Natural killer cell (primary cell): ENCODE data around the gene CENATAC. TPM values are rescaled to one million over a fixed set of nuclear protein-coding genes. Genes with fewer than 3 reads are reported as not detected.

Source experiments
- ATAC-seq, 3 donors: fragments of 150-1000 bp in 2 of 3; fragments of 200-7000 bp in 1 of 3; cut with Tn5 transposase; 1 replicate in 1 of 3; 2 replicates in 2 of 3; pipeline ENCODE4 v1.10.0; 2021; ENCODE audit warnings: mild to moderate bottlenecking in 2 of 3, moderate library complexity in 2 of 3
- DNase-seq, 2 donors: peaks; one replicate each; pipeline versions ENCODE4 v3.0.0 to v3.0.0-alpha.2; 2013 to 2021; ENCODE audit warnings: mixed read lengths in 1 of 2
- H3K27ac ChIP-seq: one replicate; pipeline ENCODE4 v1.5.1; 2013; ENCODE audit warnings: mild to moderate bottlenecking, low read length
- H3K27me3 ChIP-seq: one replicate; pipeline ENCODE4 v1.6.1; 2013; ENCODE audit warnings: low read length; ENCODE audit not compliant: control insufficient read depth, insufficient read depth
- H3K36me3 ChIP-seq: one replicate; pipeline ENCODE4 v1.6.1; 2013; ENCODE audit warnings: low read length; ENCODE audit not compliant: control insufficient read depth, insufficient read depth
- H3K4me1 ChIP-seq: one replicate; pipeline ENCODE4 v1.6.1; 2013; ENCODE audit warnings: low read length; ENCODE audit not compliant: control insufficient read depth, insufficient read depth
- H3K4me3 ChIP-seq: one replicate; pipeline ENCODE4 v1.5.1; 2013; ENCODE audit warnings: low read length
- H3K9me3 ChIP-seq: one replicate; pipeline ENCODE4 v1.6.1; 2013; ENCODE audit warnings: low read length; ENCODE audit not compliant: control insufficient read depth, insufficient read depth
- H3K27ac Mint-ChIP-seq, 2 donors: one replicate each; pipeline ENCODE4 v1.8.0; 2022; ENCODE audit warnings: mild to moderate bottlenecking in 2 of 2, mixed read lengths in 2 of 2, moderate library complexity in 1 of 2
- H3K27me3 Mint-ChIP-seq, 2 donors: one replicate each; pipeline ENCODE4 v1.8.0; 2022; ENCODE audit warnings: low read depth in 2 of 2, mixed read lengths in 2 of 2
- H3K36me3 Mint-ChIP-seq: one replicate; pipeline ENCODE4 v1.8.0; 2022; ENCODE audit warnings: mixed read lengths
- H3K4me1 Mint-ChIP-seq, 2 donors: one replicate each; pipeline ENCODE4 v1.8.0; 2022; ENCODE audit warnings: mixed read lengths in 2 of 2
- H3K4me3 Mint-ChIP-seq: one replicate; pipeline ENCODE4 v1.8.0; 2022; ENCODE audit warnings: mild to moderate bottlenecking, moderate library complexity, mixed read lengths
- H3K9me3 Mint-ChIP-seq, 2 donors: one replicate each; pipeline ENCODE4 v1.8.0; 2022; ENCODE audit warnings: mixed read lengths in 2 of 2
- CTCF ChIP-seq: fragments of 200-600 bp; IDR thresholded peaks from one replicate; pipeline ENCODE4 v1.8.0; 2022; ENCODE audit warnings: antibody characterized with exemption
- WGBS: methylation state at CpG from one replicate; pipeline ENCODE4 v1.1.7; 2013; ENCODE audit warnings: missing lambda C conversion rate; ENCODE audit not compliant: insufficient coverage; 5-methylcytosine and 5-hydroxymethylcytosine counted together
- intact Hi-C: fragments of 100-400 bp; cut with micrococcal nuclease; formaldehyde crosslinking; loops from one replicate; pipeline ENCODE4 v1.14.2; 2022
- total RNA-seq, 4 donors: library from RNA; stranded (reverse); fragments of 120-200 nt in 1 of 4; gene quantifications; one replicate each; pipeline versions ENCODE4 v1.2.3 to v1.2.4, GENCODE V29; 2013 to 2022

The CENATAC gene
- total RNA-seq, 3 donors from 2014 or later (not counting 1 experiment from before 2014, with no cell fraction given), result 121 to 143 (median 122) TPM

DNA sequence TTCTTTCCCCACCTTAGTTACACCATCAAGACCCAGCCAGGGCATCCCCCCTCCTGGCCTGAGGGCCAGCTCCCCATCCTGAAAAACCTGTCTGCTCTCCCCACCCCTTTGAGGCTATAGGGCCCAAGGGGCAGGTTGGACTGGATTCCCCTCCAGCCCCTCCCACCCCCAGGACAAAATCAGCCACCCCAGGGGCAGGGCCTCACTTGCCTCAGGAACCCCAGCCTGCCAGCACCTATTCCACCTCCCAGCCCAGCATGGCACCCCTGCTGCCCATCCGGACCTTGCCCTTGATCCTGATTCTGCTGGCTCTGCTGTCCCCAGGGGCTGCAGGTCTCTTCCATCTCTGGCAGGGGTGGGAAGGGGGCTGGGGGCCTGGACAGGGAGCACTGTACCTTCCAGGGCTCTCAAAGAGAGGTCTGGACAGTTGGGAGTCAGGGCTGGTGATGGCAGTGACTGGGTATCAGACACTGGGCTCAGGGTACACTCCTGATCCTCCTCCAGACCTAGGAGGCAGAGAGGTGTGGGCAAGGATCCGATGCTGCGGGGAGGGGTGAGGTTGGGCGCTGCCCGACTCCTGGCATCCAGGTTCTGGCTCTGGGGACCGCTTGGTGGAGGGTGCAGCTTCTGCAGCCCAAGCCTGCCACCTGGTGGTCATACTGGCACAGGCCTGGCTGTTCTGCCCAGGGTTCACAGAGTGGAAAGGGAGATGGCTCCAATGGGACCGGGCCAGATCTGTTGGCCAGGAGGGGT lies 41.7 kb upstream of the CENATAC start, which contains the start of gene UPK2:
Gene UPK2, plus strand, starts transcription at position 205 of the 753 bp plus-strand sequence. Its CDS starts 53 bp downstream, at position 258.
- ATAC-seq (peak; percentile 92 to 100 (median 99)), DNase-seq (peak; percentile 88 to 94)
- Histone ChIP-seq H3K27ac (no peak within 1 kb of the TSS), H3K4me3 (no peak within 1 kb of the TSS), H3K4me1 (peaks cover 3% of the 10 kb centered on the region), H3K9me3 (no peaks in the 10 kb centered on the region), H3K27me3 (no peaks in the 10 kb centered on the region), H3K36me3 (no peaks in the 10 kb centered on the region)
- Mint-ChIP-seq H3K4me3 (no peak within 1 kb of the TSS), H3K9me3 (no peaks in the 10 kb centered on the region), H3K36me3 (no peaks in the 10 kb centered on the region), H3K27ac (no peak within 1 kb of the TSS), H3K27me3 (peaks cover 4 to 18% of the 10 kb centered on the region in 2 donors), H3K4me1 (peaks cover 0 to 9% of the 10 kb centered on the region in 2 donors)
- TF ChIP-seq CTCF, result peak; percentile 90
- intact Hi-C loops, result loop anchor here (1.0 kb wide), 3 partner anchors 49 to 297 kb away; no protein-coding TSS in a partner anchor
- WGBS, result 15% methylated on average over 7 of the region's 7 CpGs

DNA sequence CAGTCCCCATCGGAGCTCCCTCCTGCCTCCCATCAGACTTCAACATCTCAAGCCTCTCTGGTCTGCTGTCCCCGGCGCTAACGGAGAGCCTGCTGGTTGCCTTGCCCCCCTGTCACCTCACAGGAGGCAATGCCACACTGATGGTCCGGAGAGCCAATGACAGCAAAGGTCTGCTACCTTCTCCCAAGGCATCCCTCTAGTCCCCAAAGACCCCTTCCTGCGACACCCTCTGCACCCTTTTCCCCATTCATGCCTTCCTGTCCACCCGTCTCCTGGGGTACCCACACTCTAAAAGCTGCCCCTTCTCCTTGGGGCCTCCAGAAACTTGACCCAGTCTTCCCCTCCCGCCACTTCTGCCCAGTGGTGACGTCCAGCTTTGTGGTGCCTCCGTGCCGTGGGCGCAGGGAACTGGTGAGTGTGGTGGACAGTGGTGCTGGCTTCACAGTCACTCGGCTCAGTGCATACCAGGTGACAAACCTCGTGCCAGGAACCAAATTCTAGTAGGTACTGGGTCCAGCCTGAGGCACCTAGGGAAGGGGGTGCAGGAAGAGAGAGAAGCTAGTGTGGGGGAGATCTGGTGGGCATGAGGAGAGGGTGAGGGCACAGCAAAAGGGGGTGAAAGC lies 41.0 kb upstream of the CENATAC start:
- no peaks in the 10 kb centered on the region for H3K36me3 ChIP-seq
- H3K4me1 ChIP-seq, result peaks cover 3% of the 10 kb centered on the region
- Mint-ChIP-seq H3K27me3 (peaks cover 0 to 16% of the 10 kb centered on the region in 2 donors), H3K27ac (no peak overlapping the region), H3K4me1 (peaks cover 0 to 9% of the 10 kb centered on the region in 2 donors), H3K9me3 (no peaks in the 10 kb centered on the region), H3K4me3 (no peak overlapping the region), H3K36me3 (no peaks in the 10 kb centered on the region)
- no peak overlapping the region for H3K4me3 ChIP-seq
- DNase-seq (no peak), ATAC-seq (no peak)
- no peaks in the 10 kb centered on the region for H3K9me3 ChIP-seq
- intact Hi-C loops, result loop anchor here (1.0 kb wide), 3 partner anchors 50 to 298 kb away; no protein-coding TSS in a partner anchor
- peak; percentile 1 for TF ChIP-seq CTCF
- no peaks in the 10 kb centered on the region for H3K27me3 ChIP-seq
- WGBS, result 53% methylated on average over 14 of the region's 14 CpGs
- no peak overlapping the region for H3K27ac ChIP-seq

DNA sequence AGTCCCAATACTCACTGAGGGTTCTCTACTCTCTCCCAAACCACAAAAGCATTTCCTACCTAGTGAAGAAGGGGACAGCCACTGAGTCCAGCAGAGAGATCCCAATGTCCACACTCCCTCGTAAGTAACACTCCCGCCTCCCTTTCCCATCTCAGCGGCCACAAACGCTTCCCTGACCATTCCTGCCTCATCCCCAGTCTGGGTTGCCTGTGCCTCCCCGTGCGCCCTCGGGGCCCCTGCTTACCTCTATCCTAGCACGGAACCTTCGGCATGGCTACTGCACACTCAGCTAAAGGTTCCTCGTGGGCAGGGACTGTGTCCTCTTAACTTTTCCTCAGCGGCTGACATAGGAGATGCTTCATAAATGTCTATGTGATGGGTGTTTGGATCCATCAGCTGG lies 40.4 kb upstream of the CENATAC start:
- Mint-ChIP-seq H3K36me3 (no peaks in the 10 kb centered on the region), H3K9me3 (no peaks in the 10 kb centered on the region), H3K4me1 (peaks cover 0 to 9% of the 10 kb centered on the region in 2 donors), H3K27me3 (peaks cover 0 to 16% of the 10 kb centered on the region in 2 donors), H3K4me3 (no peak overlapping the region), H3K27ac (no peak overlapping the region)
- DNase-seq (no peak), ATAC-seq (no peak)
- Histone ChIP-seq H3K4me3 (no peak overlapping the region), H3K27me3 (no peaks in the 10 kb centered on the region), H3K36me3 (no peaks in the 10 kb centered on the region), H3K27ac (no peak overlapping the region), H3K4me1 (peaks cover 3% of the 10 kb centered on the region), H3K9me3 (no peaks in the 10 kb centered on the region)
- WGBS, result 90% methylated on average over 11 of the region's 11 CpGs
- no peak for TF ChIP-seq CTCF
- intact Hi-C loops, result no loop called here
